ENCODE results near the gene HDAC4. TPM values are rescaled to one million over a fixed set of nuclear protein-coding genes. Genes with fewer than 3 reads are reported as not detected.

The HDAC4 gene
- total and polyA plus RNA-seq, 9 of the 15 experiments (the other 6 are each of a cell fraction or from before 2014, with no cell fraction given), result 0.11 to 20.2 (median 4.0) TPM

GRCh38 chr2:239294571-239295054 is 106.2 kb downstream of the HDAC4 start (continued):
- TF ChIP-seq USF2 (CRISPR knock-in tag; IDR thresholded peaks at IDR 0.05), result peak; percentile 74
- no peak for TF ChIP-seq JUN (IDR thresholded peaks at IDR 0.05; ENCODE audit: borderline replicate concordance, low read depth, low read length)
- TF ChIP-seq JUN (CRISPR knock-in tag; IDR thresholded peaks at IDR 0.05; ENCODE audit: borderline replicate concordance), result no peak
- TF ChIP-seq CEBPG (CRISPR knock-in tag; IDR thresholded peaks at IDR 0.05), result no peak
- TF ChIP-seq CEBPG (tag; conservative IDR thresholded peaks at IDR 0.05 in 1 of 2, IDR thresholded peaks at IDR 0.05 in 1 of 2), result no peak
- no peak for TF ChIP-seq JUNB (CRISPR knock-in tag; conservative IDR thresholded peaks at IDR 0.05)
- TF ChIP-seq DMBX1 (CRISPR knock-in tag; IDR thresholded peaks at IDR 0.05; ENCODE audit: borderline replicate concordance), result peak; percentile 49; the same call in 1 of the 2 replicates
- TF ChIP-seq ZNF274 (IDR thresholded peaks at IDR 0.05; ENCODE audit: borderline replicate concordance, low read depth, low read length), result no peak
- TF ChIP-seq ZNF586 (CRISPR knock-in tag; conservative IDR thresholded peaks at IDR 0.05), result no peak
- TF ChIP-seq GMEB1 (CRISPR knock-in tag; IDR thresholded peaks at IDR 0.05), result no peak
- no peak for TF ChIP-seq YY1 (IDR thresholded peaks at IDR 0.05; ENCODE audit: borderline replicate concordance in 1 of 3, control insufficient read depth in 1 of 3, extremely low read depth in 1 of 3, insufficient read depth in 3 of 3, insufficient read length in 1 of 3, insufficient replicate concordance in 2 of 3, low read depth in 1 of 3, low read length in 2 of 3)
- TF ChIP-seq HDGF (IDR thresholded peaks at IDR 0.05), result 0 out of 2 replicates have a peak, but pooled peaks have one; percentile 44
- no peak for TF ChIP-seq HDAC8 (tag; IDR thresholded peaks at IDR 0.05)
- TF ChIP-seq KLF1 (tag; IDR thresholded peaks at IDR 0.05), result peak; percentile 98
- peak; percentile 20 for TF ChIP-seq BRD9 (IDR thresholded peaks at IDR 0.05; ENCODE audit: low read depth, partially characterized antibody)
- TF ChIP-seq BHLHE40 (IDR thresholded peaks at IDR 0.05; ENCODE audit: low read length), result peak; percentile 66
- no peak for TF ChIP-seq FOXJ2 (tag; IDR thresholded peaks at IDR 0.05)
- TF ChIP-seq ETV1 (tag; conservative IDR thresholded peaks at IDR 0.05; ENCODE audit: low read depth), result no peak
- TF ChIP-seq SIN3B (IDR thresholded peaks at IDR 0.05; ENCODE audit: low read depth), result no peak
- no peak for TF ChIP-seq CREB3L1 (IDR thresholded peaks at IDR 0.05; ENCODE audit: borderline replicate concordance, low read depth)
- TF ChIP-seq ZNF785 (CRISPR knock-in tag; IDR thresholded peaks at IDR 0.05), result no peak
- no peak for TF ChIP-seq ZFP1 (CRISPR knock-in tag; IDR thresholded peaks at IDR 0.05)
